ENCODE data around the gene CAMTA1.

Gene CAMTA1

DNA sequence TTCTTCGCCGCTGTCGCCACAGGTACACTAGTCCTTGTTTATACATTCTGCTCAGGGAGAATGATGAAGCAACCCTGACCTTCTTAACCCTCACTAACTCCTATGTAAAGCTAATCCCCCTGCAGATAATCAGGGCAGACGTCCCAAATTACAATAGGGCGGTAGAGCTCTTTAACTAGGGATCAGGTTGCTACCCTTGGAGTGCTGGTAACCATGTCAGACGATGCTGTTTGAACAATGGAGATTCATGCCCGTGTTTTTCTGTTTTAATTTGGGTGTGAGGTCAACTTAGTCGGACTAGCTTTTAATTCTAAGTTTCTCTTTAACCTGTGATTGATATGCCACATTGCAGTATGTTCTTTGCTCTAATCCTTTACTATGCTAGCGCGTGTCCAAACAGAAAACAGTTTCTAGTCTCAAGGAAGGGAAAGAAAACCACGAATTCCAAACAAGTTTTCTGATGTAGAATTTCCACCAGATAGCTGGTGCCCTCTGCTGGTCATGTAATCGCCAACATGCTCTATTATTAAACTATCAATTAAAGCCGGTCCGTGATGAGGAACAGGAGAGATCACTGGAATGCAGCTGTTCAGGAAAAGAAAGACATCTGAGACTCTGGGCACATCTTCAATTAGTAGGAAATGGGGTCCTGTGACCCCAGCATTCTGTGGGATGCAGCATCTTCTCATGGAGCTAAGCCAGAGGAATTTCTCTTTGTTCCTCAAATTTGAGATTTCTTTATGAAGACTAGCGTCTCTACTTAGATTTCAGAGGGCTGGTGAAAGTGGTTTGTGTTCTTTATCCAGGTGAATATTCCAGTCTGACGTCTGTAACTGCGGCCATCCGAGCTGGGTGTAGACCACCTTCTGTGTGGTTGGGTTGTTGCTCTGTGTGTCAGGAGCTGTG, 967.5 kb downstream of the CAMTA1 start:
- H3K9ac ChIP-seq (ENCODE audit: low read length) = no peak overlapping the region
- peak overlapping the region; percentile 45 for H3K4me2 ChIP-seq (ENCODE audit: low read depth, low read length)
- H3K9me3 ChIP-seq (replicated peaks; ENCODE audit: insufficient read depth, low read length) = no peaks in the 10 kb centered on the region
- no peak overlapping the region for H2AFZ ChIP-seq (ENCODE audit: low read length)
- no peaks in the 10 kb centered on the region for H4K20me1 ChIP-seq (ENCODE audit: insufficient read depth, low read length)
- H3K79me2 ChIP-seq (ENCODE audit: low read length) = no peaks in the 10 kb centered on the region
- H3K4me1 ChIP-seq (ENCODE audit: low read length) = no peaks in the 10 kb centered on the region
- TF ChIP-seq CTCF (IDR thresholded peaks at IDR 0.05; ENCODE audit: low read length) (peak; percentile 76), EZH2phosphoT487 (IDR thresholded peaks at IDR 0.05; ENCODE audit: low read length) (no peak)
- H3K27me3 ChIP-seq (replicated peaks; ENCODE audit: insufficient read depth, low read length) = peaks cover 96% of the 10 kb centered on the region
- no peaks in the 10 kb centered on the region for H3F3A ChIP-seq (ENCODE audit: insufficient read depth, low read length)
- H3K36me3 ChIP-seq (replicated peaks; ENCODE audit: insufficient read depth, low read length) = no peaks in the 10 kb centered on the region
- no peak overlapping the region for H3K27ac ChIP-seq (ENCODE audit: low read length)
- no peaks in the 10 kb centered on the region for H3K9me2 ChIP-seq (replicated peaks; ENCODE audit: insufficient read depth, low read length)
- DNase-seq = peak; percentile 51
- peak overlapping the region; percentile 38 for H3K4me3 ChIP-seq (ENCODE audit: low read length)

GRCh38 chr1:7753641-7754040, 968.4 kb downstream of the CAMTA1 start:
- Histone ChIP-seq H3F3A (ENCODE audit: insufficient read depth, low read length) (no peaks in the 10 kb centered on the region), H3K79me2 (ENCODE audit: low read length) (no peaks in the 10 kb centered on the region), H2AFZ (ENCODE audit: low read length) (no peak overlapping the region), H3K9me3 (replicated peaks; ENCODE audit: insufficient read depth, low read length) (no peaks in the 10 kb centered on the region), H3K4me3 (ENCODE audit: low read length) (no peak overlapping the region), H3K9ac (ENCODE audit: low read length) (no peak overlapping the region), H3K36me3 (replicated peaks; ENCODE audit: insufficient read depth, low read length) (no peaks in the 10 kb centered on the region), H3K27ac (ENCODE audit: low read length) (no peak overlapping the region), H3K4me1 (ENCODE audit: low read length) (no peaks in the 10 kb centered on the region), H3K9me2 (replicated peaks; ENCODE audit: insufficient read depth, low read length) (no peaks in the 10 kb centered on the region), H3K27me3 (replicated peaks; ENCODE audit: insufficient read depth, low read length) (peaks cover 95% of the 10 kb centered on the region), H4K20me1 (ENCODE audit: insufficient read depth, low read length) (no peaks in the 10 kb centered on the region), H3K4me2 (ENCODE audit: low read depth, low read length) (no peak overlapping the region)
- no peak for TF ChIP-seq EZH2phosphoT487 (IDR thresholded peaks at IDR 0.05; ENCODE audit: low read length)
- no peak for TF ChIP-seq CTCF (IDR thresholded peaks at IDR 0.05; ENCODE audit: low read length)
- no peak for TF ChIP-seq EZH2 (optimal IDR thresholded peaks at IDR 0.05; ENCODE audit: low read depth, low read length)
- no peak for DNase-seq

- H3K9me3 ChIP-seq (replicated peaks; ENCODE audit: insufficient read depth, low read length) = no peaks in the 10 kb centered on the region
- no peaks in the 10 kb centered on the region for H3K4me1 ChIP-seq (ENCODE audit: low read length)
- H3K9me2 ChIP-seq (replicated peaks; ENCODE audit: insufficient read depth, low read length) = no peaks in the 10 kb centered on the region
- H3K27ac ChIP-seq (ENCODE audit: low read length) = no peak overlapping the region
- H3K4me3 ChIP-seq (ENCODE audit: low read length) = no peak overlapping the region
- peaks cover 94% of the 10 kb centered on the region for H3K27me3 ChIP-seq (replicated peaks; ENCODE audit: insufficient read depth, low read length)
- no peak for TF ChIP-seq CTCF (IDR thresholded peaks at IDR 0.05; ENCODE audit: low read length)
- no peak for TF ChIP-seq EZH2phosphoT487 (IDR thresholded peaks at IDR 0.05; ENCODE audit: low read length)
- H4K20me1 ChIP-seq (ENCODE audit: insufficient read depth, low read length) = no peaks in the 10 kb centered on the region
- H3K79me2 ChIP-seq (ENCODE audit: low read length) = no peaks in the 10 kb centered on the region
- H2AFZ ChIP-seq (ENCODE audit: low read length) = no peak overlapping the region
- H3F3A ChIP-seq (ENCODE audit: insufficient read depth, low read length) = no peaks in the 10 kb centered on the region
- no peak overlapping the region for H3K9ac ChIP-seq (ENCODE audit: low read length)
- no peaks in the 10 kb centered on the region for H3K36me3 ChIP-seq (replicated peaks; ENCODE audit: insufficient read depth, low read length)
- peak overlapping the region; percentile 23; the same call in 1 of the 2 replicates for H3K4me2 ChIP-seq (ENCODE audit: low read depth, low read length)
- DNase-seq = no peak
These were observed 969.0 kb downstream of the CAMTA1 start for GRCh38 chr1:7754234-7754633.
